ENCODE results near the gene SNRPD3. TPM values are rescaled to one million over a fixed set of nuclear protein-coding genes. Genes with fewer than 3 reads are reported as not detected.

SNRPD3 gene
- total RNA-seq, 1 donor from 2014 or later = 124 TPM

DNA sequence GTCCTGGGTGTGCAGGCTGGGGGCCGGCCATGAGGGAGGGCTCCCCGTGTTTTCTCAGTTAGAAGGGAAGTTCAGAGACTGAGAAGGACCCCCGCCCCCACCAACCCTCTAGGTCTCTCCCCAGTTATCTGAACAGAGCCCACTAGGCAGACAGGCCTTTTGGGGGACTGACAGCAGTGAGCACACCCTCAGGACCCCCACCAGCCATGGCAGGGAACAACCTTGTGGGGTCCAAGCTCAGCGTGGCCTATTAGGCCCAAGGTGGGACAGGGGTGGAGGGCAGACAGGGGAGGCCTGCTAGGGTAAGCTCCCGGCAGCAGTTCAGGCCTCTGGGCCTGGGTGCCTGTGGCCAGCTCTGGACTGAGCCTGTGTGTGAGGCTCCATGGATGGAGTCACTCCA lies 31.5 kb downstream of the SNRPD3 start:
- Mint-ChIP-seq H3K27ac (no peak overlapping the region), H3K27me3 (no peaks in the 10 kb centered on the region), H3K4me1 (ENCODE audit: low read depth) (no peaks in the 10 kb centered on the region), H3K9me3 (ENCODE audit: low read depth) (no peaks in the 10 kb centered on the region), H3K36me3 (ENCODE audit: insufficient read depth) (no peaks in the 10 kb centered on the region), H3K4me3 (ENCODE audit: low read depth) (no peak overlapping the region)
- TF ChIP-seq, protein P1, sequence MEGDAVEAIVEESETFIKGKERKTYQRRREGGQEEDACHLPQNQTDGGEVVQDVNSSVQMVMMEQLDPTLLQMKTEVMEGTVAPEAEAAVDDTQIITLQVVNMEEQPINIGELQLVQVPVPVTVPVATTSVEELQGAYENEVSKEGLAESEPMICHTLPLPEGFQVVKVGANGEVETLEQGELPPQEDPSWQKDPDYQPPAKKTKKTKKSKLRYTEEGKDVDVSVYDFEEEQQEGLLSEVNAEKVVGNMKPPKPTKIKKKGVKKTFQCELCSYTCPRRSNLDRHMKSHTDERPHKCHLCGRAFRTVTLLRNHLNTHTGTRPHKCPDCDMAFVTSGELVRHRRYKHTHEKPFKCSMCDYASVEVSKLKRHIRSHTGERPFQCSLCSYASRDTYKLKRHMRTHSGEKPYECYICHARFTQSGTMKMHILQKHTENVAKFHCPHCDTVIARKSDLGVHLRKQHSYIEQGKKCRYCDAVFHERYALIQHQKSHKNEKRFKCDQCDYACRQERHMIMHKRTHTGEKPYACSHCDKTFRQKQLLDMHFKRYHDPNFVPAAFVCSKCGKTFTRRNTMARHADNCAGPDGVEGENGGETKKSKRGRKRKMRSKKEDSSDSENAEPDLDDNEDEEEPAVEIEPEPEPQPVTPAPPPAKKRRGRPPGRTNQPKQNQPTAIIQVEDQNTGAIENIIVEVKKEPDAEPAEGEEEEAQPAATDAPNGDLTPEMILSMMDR (IDR thresholded peaks at IDR 0.05; ENCODE audit: unreplicated experiment) = no peak
- no peak for DNase-seq (ENCODE audit: low spot score, unreplicated experiment)

DNA sequence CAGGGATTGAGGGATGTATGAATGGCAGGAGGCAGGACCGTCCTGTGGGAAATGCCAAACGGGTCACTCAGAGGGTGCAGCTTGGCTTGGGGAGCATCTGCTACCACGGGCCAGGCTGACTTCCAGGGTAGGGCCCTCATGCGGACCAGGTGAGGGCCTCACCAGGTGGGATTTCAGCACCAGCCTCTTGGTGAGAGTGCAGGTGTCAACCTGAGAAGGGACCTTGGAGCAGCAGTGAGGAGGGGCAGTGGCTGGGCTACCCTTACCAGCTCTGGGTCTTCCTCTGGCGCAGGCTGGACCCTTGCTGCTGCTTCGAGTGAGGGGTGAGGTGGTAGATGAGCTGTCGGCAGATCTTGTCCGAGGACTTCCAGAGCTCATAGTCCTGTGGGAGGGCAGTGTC lies 32.1 kb downstream of the SNRPD3 start:
- Mint-ChIP-seq H3K4me1 (ENCODE audit: low read depth) (peaks cover 2% of the 10 kb centered on the region), H3K36me3 (ENCODE audit: insufficient read depth) (no peaks in the 10 kb centered on the region), H3K27me3 (no peaks in the 10 kb centered on the region), H3K4me3 (ENCODE audit: low read depth) (no peak overlapping the region), H3K9me3 (ENCODE audit: low read depth) (no peaks in the 10 kb centered on the region), H3K27ac (no peak overlapping the region)
- TF ChIP-seq, protein P1 (IDR thresholded peaks at IDR 0.05; ENCODE audit: unreplicated experiment) = no peak
- no peak for DNase-seq (ENCODE audit: low spot score, unreplicated experiment)

DNA sequence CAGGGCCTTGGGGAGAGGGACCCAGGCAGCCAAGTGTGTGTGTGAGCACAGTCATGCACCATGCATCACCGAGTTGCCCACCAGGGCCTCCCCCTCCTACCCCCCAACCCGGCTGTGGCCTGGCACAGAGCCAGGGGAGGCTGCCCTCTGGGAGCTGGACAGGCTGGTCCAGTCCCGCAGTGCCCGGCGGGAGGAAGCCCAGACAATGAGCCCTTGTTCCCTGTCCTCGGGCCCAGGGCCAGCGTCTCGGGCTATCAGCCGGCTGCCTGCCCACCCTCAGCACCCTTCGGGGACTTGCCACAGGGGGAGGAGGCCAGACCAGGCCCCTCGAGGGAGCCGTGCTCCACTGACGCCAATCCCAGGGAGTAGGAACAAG lies 32.6 kb downstream of the SNRPD3 start:
- Mint-ChIP-seq H3K4me1 (ENCODE audit: low read depth) (peaks cover 3% of the 10 kb centered on the region), H3K27me3 (no peaks in the 10 kb centered on the region), H3K4me3 (ENCODE audit: low read depth) (no peak overlapping the region), H3K36me3 (ENCODE audit: insufficient read depth) (no peaks in the 10 kb centered on the region), H3K27ac (no peak overlapping the region), H3K9me3 (ENCODE audit: low read depth) (no peaks in the 10 kb centered on the region)
- no peak for DNase-seq (ENCODE audit: low spot score, unreplicated experiment)
- TF ChIP-seq, protein P1 (IDR thresholded peaks at IDR 0.05; ENCODE audit: unreplicated experiment) = no peak

DNA sequence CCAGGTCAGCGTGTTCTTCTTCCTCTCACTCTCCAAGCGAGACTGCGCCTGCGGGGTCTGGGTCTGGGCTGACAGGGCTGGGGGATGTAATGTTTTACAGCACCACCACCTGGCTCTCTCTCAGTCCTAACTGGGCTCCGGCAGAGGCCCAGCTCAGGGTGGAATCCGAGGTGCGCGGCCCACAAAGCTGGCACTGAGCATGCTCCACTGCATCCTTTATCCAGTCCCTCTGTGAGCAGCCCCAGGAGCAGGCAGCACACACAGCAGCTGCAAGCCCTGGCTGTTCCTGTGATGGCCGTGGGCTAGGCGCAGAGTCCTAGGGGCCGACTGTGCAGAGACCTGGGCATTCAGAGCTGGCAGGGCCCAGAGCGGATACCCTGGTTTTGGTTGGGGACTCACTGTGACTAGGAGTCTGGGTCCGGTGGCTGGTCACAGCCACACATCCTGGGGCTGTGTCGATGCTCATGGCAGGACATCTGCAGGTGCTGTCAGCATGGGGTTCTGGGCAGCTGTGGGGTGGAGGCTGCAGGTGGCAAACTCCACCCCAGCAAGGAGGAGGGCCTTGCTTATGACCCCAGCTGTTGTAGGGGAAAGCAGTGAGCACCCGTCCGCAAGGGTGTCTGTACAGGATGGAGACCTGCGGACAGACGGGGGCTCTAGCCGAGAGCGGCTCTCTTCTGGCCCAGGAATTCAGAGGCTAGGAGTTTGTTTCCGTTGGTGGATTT lies 33.1 kb downstream of the SNRPD3 start:
- H3K4me3 Mint-ChIP-seq (ENCODE audit: low read depth) = no peak overlapping the region
- H3K9me3 Mint-ChIP-seq (ENCODE audit: low read depth) = no peaks in the 10 kb centered on the region
- H3K36me3 Mint-ChIP-seq (ENCODE audit: insufficient read depth) = no peaks in the 10 kb centered on the region
- no peaks in the 10 kb centered on the region for H3K27me3 Mint-ChIP-seq
- peaks cover 3% of the 10 kb centered on the region for H3K4me1 Mint-ChIP-seq (ENCODE audit: low read depth)
- no peak overlapping the region for H3K27ac Mint-ChIP-seq
- TF ChIP-seq, protein P1 (IDR thresholded peaks at IDR 0.05; ENCODE audit: unreplicated experiment) = no peak
- no peak for DNase-seq (ENCODE audit: low spot score, unreplicated experiment)

DNA sequence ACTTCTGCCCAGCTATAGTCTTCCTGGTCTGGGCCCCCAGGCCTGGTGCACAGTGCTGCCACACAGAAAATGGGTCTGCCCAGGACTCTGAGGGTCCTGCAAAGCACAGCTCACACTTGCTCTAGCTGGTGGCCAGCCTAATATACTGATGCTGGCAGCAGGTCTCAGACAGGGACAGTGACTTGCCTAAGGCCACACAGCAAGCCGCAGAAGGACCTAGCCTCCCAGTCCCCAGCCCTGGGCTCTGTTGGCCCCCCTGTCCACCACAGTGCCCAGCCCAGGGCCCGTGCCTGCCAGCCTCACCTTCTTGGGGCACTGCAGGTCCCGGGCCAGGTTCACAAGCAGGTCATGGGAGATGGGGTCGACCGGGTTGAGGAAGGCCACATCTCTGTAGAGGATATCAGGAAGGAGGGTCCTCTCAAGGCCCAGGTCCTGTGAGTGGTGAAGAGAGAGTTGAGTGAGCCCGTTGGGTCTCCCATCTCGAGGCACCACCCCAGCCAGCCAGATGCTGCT lies 33.8 kb downstream of the SNRPD3 start:
- H3K27ac Mint-ChIP-seq = no peak overlapping the region

More for the DNA sequence above, 33.8 kb downstream of the SNRPD3 start:
- no peak overlapping the region for H3K4me3 Mint-ChIP-seq (ENCODE audit: low read depth)
- H3K9me3 Mint-ChIP-seq (ENCODE audit: low read depth) = no peaks in the 10 kb centered on the region
- H3K27me3 Mint-ChIP-seq = no peaks in the 10 kb centered on the region
- no peaks in the 10 kb centered on the region for H3K36me3 Mint-ChIP-seq (ENCODE audit: insufficient read depth)
- TF ChIP-seq, protein P1 (IDR thresholded peaks at IDR 0.05; ENCODE audit: unreplicated experiment) = no peak
- DNase-seq (ENCODE audit: low spot score, unreplicated experiment) = no peak
- peaks cover 3% of the 10 kb centered on the region for H3K4me1 Mint-ChIP-seq (ENCODE audit: low read depth)

Measured in progenitor cell of endocrine pancreas (in vitro differentiated cells).